BLaER1 (cell line): Measurements from ENCODE around the gene KMT2D.
A peak's percentile ranks its signal among the peaks of the same experiment; 100 is the strongest.

Source experiments
- H3K27ac ChIP-seq: shearing (Covaris generic); formaldehyde crosslinking; 2 replicates; pipeline ENCODE4 v1.8.1; 2022
- H3K27me3 ChIP-seq: shearing (Covaris generic); formaldehyde crosslinking; 2 replicates; pipeline ENCODE4 v1.8.1; 2022
- H3K36me3 ChIP-seq: shearing (Covaris generic); formaldehyde crosslinking; 2 replicates; pipeline ENCODE4 v1.8.1; 2022
- H3K4me1 ChIP-seq: shearing (Covaris generic); formaldehyde crosslinking; 2 replicates; pipeline ENCODE4 v1.8.1; 2022
- H3K4me2 ChIP-seq: shearing (Covaris generic); formaldehyde crosslinking; 2 replicates; pipeline ENCODE4 v1.8.1; 2022
- H3K4me3 ChIP-seq: shearing (Covaris generic); formaldehyde crosslinking; 2 replicates; pipeline ENCODE4 v1.8.1; 2022
- H3K9ac ChIP-seq: shearing (Covaris generic); formaldehyde crosslinking; 2 replicates; pipeline ENCODE4 v1.8.1; 2022
- H3K9me3 ChIP-seq: shearing (Covaris generic); formaldehyde crosslinking; 2 replicates; pipeline ENCODE4 v1.8.1; 2022
- H4K20me1 ChIP-seq: shearing (Covaris generic); formaldehyde crosslinking; 2 replicates; pipeline ENCODE4 v1.8.1; 2022
- Cebpa-rat ChIP-seq: shearing (Covaris generic); IDR thresholded peaks from 2 replicates; pipeline ENCODE4 v1.8.1; 2022

Gene KMT2D

GRCh38 chr12:49097381-49097780 lies 36.8 kb upstream of the KMT2D start:
- H3K4me1 ChIP-seq: peaks cover 33% of the 10 kb centered on the region
- H4K20me1 ChIP-seq: peaks cover 91% of the 10 kb centered on the region
- no peak overlapping the region for H3K27ac ChIP-seq
- TF ChIP-seq Cebpa-rat: no peak
- no peak overlapping the region for H3K4me3 ChIP-seq
- H3K27me3 ChIP-seq: peaks cover 50% of the 10 kb centered on the region
- H3K9ac ChIP-seq: no peak overlapping the region
- H3K4me2 ChIP-seq: no peak overlapping the region
- peaks cover 74% of the 10 kb centered on the region for H3K36me3 ChIP-seq
- H3K9me3 ChIP-seq: no peaks in the 10 kb centered on the region

GRCh38 chr12:49094975-49095365 lies 34.4 kb upstream of the KMT2D start:
- H4K20me1 ChIP-seq: peaks cover 91% of the 10 kb centered on the region
- H3K27me3 ChIP-seq: peaks cover 75% of the 10 kb centered on the region
- H3K4me2 ChIP-seq: peak overlapping the region; percentile 37; the same call in 1 of the 2 replicates
- no peak overlapping the region for H3K27ac ChIP-seq
- no peak overlapping the region for H3K4me3 ChIP-seq
- H3K36me3 ChIP-seq: peaks cover 50% of the 10 kb centered on the region
- no peak overlapping the region for H3K9ac ChIP-seq
- H3K4me1 ChIP-seq: peaks cover 41% of the 10 kb centered on the region
- H3K9me3 ChIP-seq: no peaks in the 10 kb centered on the region
- TF ChIP-seq Cebpa-rat: no peak

- Histone ChIP-seq H3K9ac (no peak within 1 kb of the TSS), H3K4me1 (peaks cover 47% of the 10 kb centered on the region), H3K27me3 (peaks cover 81% of the 10 kb centered on the region), H3K27ac (no peak within 1 kb of the TSS), H3K4me3 (0 out of 2 replicates have a peak within 1 kb of the TSS, but pooled peaks have one; percentile 14), H4K20me1 (peaks cover 95% of the 10 kb centered on the region), H3K9me3 (no peaks in the 10 kb centered on the region), H3K4me2 (peak within 1 kb of the TSS; percentile 37), H3K36me3 (peaks cover 44% of the 10 kb centered on the region)
- no peak for TF ChIP-seq Cebpa-rat
These were observed 33.8 kb upstream of the KMT2D start, which contains the start of gene DHH for GRCh38 chr12:49094160-49094974. TSS of gene DHH (minus strand) at chr12:49094801. CDS start at chr12:49094512, 289 bp downstream.

GRCh38 chr12:49093792-49094159 lies 33.2 kb upstream of the KMT2D start:
- no peak for TF ChIP-seq Cebpa-rat
- Histone ChIP-seq H3K4me1 (peaks cover 49% of the 10 kb centered on the region), H3K9me3 (no peaks in the 10 kb centered on the region), H3K27me3 (peaks cover 87% of the 10 kb centered on the region), H3K27ac (no peak overlapping the region), H3K4me3 (0 out of 2 replicates have a peak overlapping the region, but pooled peaks have one; percentile 14), H3K9ac (no peak overlapping the region), H3K4me2 (peak overlapping the region; percentile 37; the same call in 1 of the 2 replicates), H4K20me1 (peaks cover 100% of the 10 kb centered on the region), H3K36me3 (peaks cover 38% of the 10 kb centered on the region)

GRCh38 chr12:49092816-49093406 lies 32.3 kb upstream of the KMT2D start:
- H3K4me3 ChIP-seq: peak overlapping the region; percentile 58
- H4K20me1 ChIP-seq: peaks cover 96% of the 10 kb centered on the region
- H3K27ac ChIP-seq: no peak overlapping the region
- peaks cover 29% of the 10 kb centered on the region for H3K36me3 ChIP-seq
- H3K9ac ChIP-seq: no peak overlapping the region
- H3K9me3 ChIP-seq: no peaks in the 10 kb centered on the region
- peak overlapping the region; percentile 80 for H3K4me2 ChIP-seq
- peaks cover 57% of the 10 kb centered on the region for H3K4me1 ChIP-seq
- TF ChIP-seq Cebpa-rat: no peak
- H3K27me3 ChIP-seq: peaks cover 95% of the 10 kb centered on the region

GRCh38 chr12:49092086-49092815 lies 31.7 kb upstream of the KMT2D start:
- Histone ChIP-seq H3K4me3 (peak overlapping the region; percentile 58), H3K27ac (no peak overlapping the region), H3K9me3 (no peaks in the 10 kb centered on the region), H3K9ac (no peak overlapping the region), H3K36me3 (peaks cover 23% of the 10 kb centered on the region), H3K4me2 (peak overlapping the region; percentile 80), H4K20me1 (peaks cover 89% of the 10 kb centered on the region), H3K27me3 (peaks cover 92% of the 10 kb centered on the region), H3K4me1 (peaks cover 60% of the 10 kb centered on the region)
- no peak for TF ChIP-seq Cebpa-rat

- H3K4me1 ChIP-seq: peaks cover 60% of the 10 kb centered on the region
- H3K9ac ChIP-seq: no peak overlapping the region
- no peak for TF ChIP-seq Cebpa-rat
- peaks cover 18% of the 10 kb centered on the region for H3K36me3 ChIP-seq
- no peaks in the 10 kb centered on the region for H3K9me3 ChIP-seq
- peak overlapping the region; percentile 58 for H3K4me3 ChIP-seq
- H3K4me2 ChIP-seq: peak overlapping the region; percentile 80
- peaks cover 85% of the 10 kb centered on the region for H4K20me1 ChIP-seq
- H3K27ac ChIP-seq: no peak overlapping the region
- H3K27me3 ChIP-seq: peaks cover 88% of the 10 kb centered on the region
These were observed 31.2 kb upstream of the KMT2D start for GRCh38 chr12:49091836-49092085.

GRCh38 chr12:49091056-49091835 lies 30.7 kb upstream of the KMT2D start:
- H3K9me3 ChIP-seq: no peaks in the 10 kb centered on the region
- peaks cover 12% of the 10 kb centered on the region for H3K36me3 ChIP-seq
- TF ChIP-seq Cebpa-rat: no peak
- H3K4me1 ChIP-seq: peaks cover 60% of the 10 kb centered on the region
- peak overlapping the region; percentile 99 for H3K4me2 ChIP-seq
- peaks cover 83% of the 10 kb centered on the region for H3K27me3 ChIP-seq
- H3K27ac ChIP-seq: no peak overlapping the region
- peaks cover 79% of the 10 kb centered on the region for H4K20me1 ChIP-seq
- no peak overlapping the region for H3K9ac ChIP-seq
- H3K4me3 ChIP-seq: peak overlapping the region; percentile 58
